ENCODE measurements around the gene EXOC4.

DNA sequence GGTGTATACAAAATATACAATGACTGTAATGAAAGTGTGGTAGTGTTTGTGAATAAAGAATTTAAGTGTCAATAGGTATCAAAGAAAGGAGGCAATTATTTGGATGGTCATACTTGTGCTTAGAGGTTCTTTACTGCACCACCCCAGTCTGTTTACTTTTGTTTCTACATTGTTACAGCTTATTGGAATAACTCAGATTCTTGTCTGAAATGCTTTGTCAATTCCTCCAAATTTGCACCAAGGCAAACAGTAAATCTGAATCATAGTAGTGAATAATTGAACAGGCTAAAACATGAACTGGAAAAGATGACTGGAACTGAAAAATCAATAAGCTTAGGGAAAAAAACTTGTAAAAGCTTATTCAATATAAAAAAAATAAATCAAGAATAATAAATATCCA is 319.2 kb downstream of the EXOC4 start:
- TF ChIP-seq, protein P1, sequence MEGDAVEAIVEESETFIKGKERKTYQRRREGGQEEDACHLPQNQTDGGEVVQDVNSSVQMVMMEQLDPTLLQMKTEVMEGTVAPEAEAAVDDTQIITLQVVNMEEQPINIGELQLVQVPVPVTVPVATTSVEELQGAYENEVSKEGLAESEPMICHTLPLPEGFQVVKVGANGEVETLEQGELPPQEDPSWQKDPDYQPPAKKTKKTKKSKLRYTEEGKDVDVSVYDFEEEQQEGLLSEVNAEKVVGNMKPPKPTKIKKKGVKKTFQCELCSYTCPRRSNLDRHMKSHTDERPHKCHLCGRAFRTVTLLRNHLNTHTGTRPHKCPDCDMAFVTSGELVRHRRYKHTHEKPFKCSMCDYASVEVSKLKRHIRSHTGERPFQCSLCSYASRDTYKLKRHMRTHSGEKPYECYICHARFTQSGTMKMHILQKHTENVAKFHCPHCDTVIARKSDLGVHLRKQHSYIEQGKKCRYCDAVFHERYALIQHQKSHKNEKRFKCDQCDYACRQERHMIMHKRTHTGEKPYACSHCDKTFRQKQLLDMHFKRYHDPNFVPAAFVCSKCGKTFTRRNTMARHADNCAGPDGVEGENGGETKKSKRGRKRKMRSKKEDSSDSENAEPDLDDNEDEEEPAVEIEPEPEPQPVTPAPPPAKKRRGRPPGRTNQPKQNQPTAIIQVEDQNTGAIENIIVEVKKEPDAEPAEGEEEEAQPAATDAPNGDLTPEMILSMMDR (IDR thresholded peaks at IDR 0.05) = no peak
- no peak for TF ChIP-seq EP300 (IDR thresholded peaks at IDR 0.05; ENCODE audit: low read depth)
- TF ChIP-seq POLR2A (IDR thresholded peaks at IDR 0.05) = no peak

Measured in transverse colon (tissue), 3 donors.